Panc1 (cell line): ENCODE results near the gene STARD13. TPM values are rescaled to one million over a fixed set of nuclear protein-coding genes. Genes with fewer than 3 reads are reported as not detected.

Source experiments
- ATAC-seq: fragments of 200-7000 bp; cut with Tn5 transposase; 2 replicates; pipeline ENCODE4 v1.9.1; 2020; ENCODE audit warnings: mild to moderate bottlenecking, moderate library complexity
- BruUV-seq: library from RNA; stranded (reverse); fragments of 400-500 nt; replicated peaks from 2 replicates; lab custom pipeline; 2021; lab: Mats Ljungman, UMichigan
- CTCF ChIA-PET: fragments of 300-600 bp; sonication (Branson Sonifier 250); formaldehyde crosslinking; loops from one replicate; lab custom pipeline; 2022; ENCODE audit warnings: antibody characterized with exemption; lab: Charles Lee
- POLR2A ChIA-PET: fragments of 300-600 bp; sonication (Branson Sonifier 250); formaldehyde crosslinking; loops from one replicate; lab custom pipeline; 2022; ENCODE audit warnings: antibody characterized with exemption; lab: Charles Lee
- DNase-seq: peaks from one replicate; pipeline ENCODE4 v3.0.0-alpha.2; 2010; ENCODE audit warnings: low read depth, low spot score
- H3K27ac ChIP-seq: 2 replicates; pipeline ENCODE4 v1.5.1; 2011; ENCODE audit warnings: mild to moderate bottlenecking, low read length, inconsistent platforms
- H3K27me3 ChIP-seq: fragments of 200-500 bp; sonication (Bioruptor generic); 2 replicates; pipeline ENCODE4 v1.6.0; 2014; ENCODE audit warnings: low read length, inconsistent platforms; ENCODE audit not compliant: control insufficient read depth, insufficient read depth
- H3K36me3 ChIP-seq: fragments of 200-500 bp; sonication (Bioruptor generic); 2 replicates; pipeline ENCODE4 v1.5.1; 2014; ENCODE audit warnings: inconsistent platforms, mild to moderate bottlenecking, low read length, moderate library complexity; ENCODE audit not compliant: control insufficient read depth, insufficient read depth
- H3K4me1 ChIP-seq: 2 replicates; pipeline ENCODE4 v1.5.1; 2011; ENCODE audit warnings: inconsistent platforms, mild to moderate bottlenecking, low read length, moderate library complexity; ENCODE audit not compliant: control insufficient read depth, insufficient read depth
- H3K4me3 ChIP-seq, 2 experiments: 2 replicates each; pipeline ENCODE4 v1.5.1; 2011 to 2012; ENCODE audit warnings: low read depth in 2 of 2, low read length in 2 of 2, mild to moderate bottlenecking in 2 of 2, inconsistent platforms in 1 of 2, moderate library complexity in 1 of 2
- H3K9me3 ChIP-seq: fragments of 200-500 bp; sonication (Bioruptor generic); 2 replicates; pipeline ENCODE4 v1.5.1; 2014; ENCODE audit warnings: low read depth, mild to moderate bottlenecking, inconsistent platforms, low read length, moderate library complexity; ENCODE audit not compliant: control insufficient read depth, insufficient read depth
- POLR2AphosphoS5 ChIP-seq: IDR thresholded peaks from 2 replicates; pipeline ENCODE4 v1.6.1; 2012; ENCODE audit warnings: mild to moderate bottlenecking, low read depth, low read length, moderate library complexity
- SIN3A ChIP-seq: IDR thresholded peaks from 2 replicates; pipeline ENCODE4 v1.6.1; 2012; ENCODE audit warnings: low read depth, mild to moderate bottlenecking, low read length, moderate library complexity, borderline replicate concordance; ENCODE audit not compliant: insufficient read depth
- TCF7L2 ChIP-seq: IDR thresholded peaks from 2 replicates; pipeline ENCODE4 v1.6.1; 2011; ENCODE audit warnings: mild to moderate bottlenecking, low read depth, low read length, inconsistent platforms
- in situ Hi-C: cut with HindIII; loops from 2 replicates; pipeline ENCODE4 v1.10.0; 2016; ENCODE audit warnings: low sequenced_read_pairs, low pct_unique_long_range_greater_than_20kb
- intact Hi-C: fragments of 100-400 bp; cut with micrococcal nuclease; formaldehyde crosslinking; loops from one replicate; pipeline ENCODE4 v1.10.0; 2022; ENCODE audit not compliant: unreplicated experiment
- total RNA-seq: library from RNA; stranded (reverse); gene quantifications from one replicate; pipeline ENCODE4 v1.2.1, GENCODE V29; 2021; ENCODE audit not compliant: unreplicated experiment
- TF ChIP-seq, protein P1 (sequence below), 2 experiments: IDR thresholded peaks; 2 replicates each; pipeline ENCODE4 v1.6.1; 2011 to 2012; ENCODE audit warnings: low read depth in 2 of 2, control low read depth in 1 of 2, low read length in 1 of 2, mild to moderate bottlenecking in 1 of 2, moderate library complexity in 1 of 2; ENCODE audit not compliant: insufficient read depth in 1 of 2
- TF ChIP-seq, protein P2 (sequence below): fragments of 450-650 bp; IDR thresholded peaks from 2 replicates; pipeline ENCODE4 v1.5.1; 2017; ENCODE audit warnings: mild to moderate bottlenecking

Gene STARD13
- total RNA-seq, 1 experiment from 2014 or later: 6.5 TPM

GRCh38 chr13:33263484-33263883 is 22.1 kb downstream of the STARD13 start:
- intact Hi-C loops (no loop called here), in situ Hi-C loops (no loop called here)
- no peak for TF ChIP-seq POLR2AphosphoS5
- TF ChIP-seq TCF7L2: no peak
- TF ChIP-seq, protein P1, sequence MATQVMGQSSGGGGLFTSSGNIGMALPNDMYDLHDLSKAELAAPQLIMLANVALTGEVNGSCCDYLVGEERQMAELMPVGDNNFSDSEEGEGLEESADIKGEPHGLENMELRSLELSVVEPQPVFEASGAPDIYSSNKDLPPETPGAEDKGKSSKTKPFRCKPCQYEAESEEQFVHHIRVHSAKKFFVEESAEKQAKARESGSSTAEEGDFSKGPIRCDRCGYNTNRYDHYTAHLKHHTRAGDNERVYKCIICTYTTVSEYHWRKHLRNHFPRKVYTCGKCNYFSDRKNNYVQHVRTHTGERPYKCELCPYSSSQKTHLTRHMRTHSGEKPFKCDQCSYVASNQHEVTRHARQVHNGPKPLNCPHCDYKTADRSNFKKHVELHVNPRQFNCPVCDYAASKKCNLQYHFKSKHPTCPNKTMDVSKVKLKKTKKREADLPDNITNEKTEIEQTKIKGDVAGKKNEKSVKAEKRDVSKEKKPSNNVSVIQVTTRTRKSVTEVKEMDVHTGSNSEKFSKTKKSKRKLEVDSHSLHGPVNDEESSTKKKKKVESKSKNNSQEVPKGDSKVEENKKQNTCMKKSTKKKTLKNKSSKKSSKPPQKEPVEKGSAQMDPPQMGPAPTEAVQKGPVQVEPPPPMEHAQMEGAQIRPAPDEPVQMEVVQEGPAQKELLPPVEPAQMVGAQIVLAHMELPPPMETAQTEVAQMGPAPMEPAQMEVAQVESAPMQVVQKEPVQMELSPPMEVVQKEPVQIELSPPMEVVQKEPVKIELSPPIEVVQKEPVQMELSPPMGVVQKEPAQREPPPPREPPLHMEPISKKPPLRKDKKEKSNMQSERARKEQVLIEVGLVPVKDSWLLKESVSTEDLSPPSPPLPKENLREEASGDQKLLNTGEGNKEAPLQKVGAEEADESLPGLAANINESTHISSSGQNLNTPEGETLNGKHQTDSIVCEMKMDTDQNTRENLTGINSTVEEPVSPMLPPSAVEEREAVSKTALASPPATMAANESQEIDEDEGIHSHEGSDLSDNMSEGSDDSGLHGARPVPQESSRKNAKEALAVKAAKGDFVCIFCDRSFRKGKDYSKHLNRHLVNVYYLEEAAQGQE (IDR thresholded peaks at IDR 0.05; ENCODE audit: insufficient read depth in 1 of 2, low read depth in 2 of 2, low read length in 1 of 2): no peak
- TF ChIP-seq, protein P2, sequence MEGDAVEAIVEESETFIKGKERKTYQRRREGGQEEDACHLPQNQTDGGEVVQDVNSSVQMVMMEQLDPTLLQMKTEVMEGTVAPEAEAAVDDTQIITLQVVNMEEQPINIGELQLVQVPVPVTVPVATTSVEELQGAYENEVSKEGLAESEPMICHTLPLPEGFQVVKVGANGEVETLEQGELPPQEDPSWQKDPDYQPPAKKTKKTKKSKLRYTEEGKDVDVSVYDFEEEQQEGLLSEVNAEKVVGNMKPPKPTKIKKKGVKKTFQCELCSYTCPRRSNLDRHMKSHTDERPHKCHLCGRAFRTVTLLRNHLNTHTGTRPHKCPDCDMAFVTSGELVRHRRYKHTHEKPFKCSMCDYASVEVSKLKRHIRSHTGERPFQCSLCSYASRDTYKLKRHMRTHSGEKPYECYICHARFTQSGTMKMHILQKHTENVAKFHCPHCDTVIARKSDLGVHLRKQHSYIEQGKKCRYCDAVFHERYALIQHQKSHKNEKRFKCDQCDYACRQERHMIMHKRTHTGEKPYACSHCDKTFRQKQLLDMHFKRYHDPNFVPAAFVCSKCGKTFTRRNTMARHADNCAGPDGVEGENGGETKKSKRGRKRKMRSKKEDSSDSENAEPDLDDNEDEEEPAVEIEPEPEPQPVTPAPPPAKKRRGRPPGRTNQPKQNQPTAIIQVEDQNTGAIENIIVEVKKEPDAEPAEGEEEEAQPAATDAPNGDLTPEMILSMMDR: no peak
- TF ChIP-seq SIN3A: no peak
- CTCF ChIA-PET: no interaction called here
- no TSS peak for BruUV-seq
- no peaks in the 10 kb centered on the region for H3K9me3 ChIP-seq
- H3K27ac ChIP-seq: no peak overlapping the region
- no peaks in the 10 kb centered on the region for H3K36me3 ChIP-seq
- H3K27me3 ChIP-seq: no peaks in the 10 kb centered on the region
- H3K4me1 ChIP-seq: peaks cover 7% of the 10 kb centered on the region
- no peak for DNase-seq
- H3K4me3 ChIP-seq: no peak overlapping the region
- ATAC-seq: no peak
- POLR2A ChIA-PET: no interaction called here

DNA sequence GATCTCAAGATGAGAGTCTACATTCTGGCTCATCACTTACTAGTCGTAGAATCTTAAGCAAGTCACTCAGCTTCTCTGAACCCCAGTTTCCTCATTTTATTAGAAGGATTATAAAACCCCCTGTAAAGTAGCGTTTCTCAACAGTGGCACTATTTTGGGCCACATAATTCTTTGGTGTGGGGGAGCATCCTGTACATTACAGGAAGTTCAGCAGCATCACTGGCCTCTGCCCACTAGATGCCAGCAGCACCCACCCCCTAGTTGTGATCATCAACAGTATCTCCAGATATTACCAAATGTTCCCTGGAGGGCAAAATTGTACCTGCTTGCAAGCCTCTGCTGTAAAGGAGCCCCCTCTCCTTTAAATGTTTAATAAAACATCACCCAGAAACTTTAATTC is 22.6 kb downstream of the STARD13 start:
- BruUV-seq: no TSS peak
- ChIA-PET POLR2A (no interaction called here), CTCF (no interaction called here)
- Histone ChIP-seq H3K27ac (peak overlapping the region; percentile 18; the same call in 1 of the 2 replicates), H3K4me3 (no peak overlapping the region; a peak in 1 of 4 replicates), H3K36me3 (no peaks in the 10 kb centered on the region), H3K27me3 (no peaks in the 10 kb centered on the region), H3K4me1 (peaks cover 7% of the 10 kb centered on the region), H3K9me3 (no peaks in the 10 kb centered on the region)
- TF ChIP-seq, protein P2: peak; percentile 52
- no peak for TF ChIP-seq POLR2AphosphoS5
- in situ Hi-C loops: no loop called here
- DNase-seq (no peak), ATAC-seq (no peak)
- intact Hi-C loops: no loop called here
